CD14-positive monocyte (primary cell): ENCODE results near the gene WDFY3. TPM values are rescaled to one million over a fixed set of nuclear protein-coding genes. Genes with fewer than 3 reads are reported as not detected.
A peak's percentile ranks its signal among the peaks of the same experiment; 100 is the strongest.

ENCODE experiments used
- DNase-seq, 3 donors: peaks; one replicate each; pipeline ENCODE4 v3.0.0-alpha.2; 2011 to 2022
- H2AFZ ChIP-seq: 2 replicates; pipeline ENCODE4 v1.6.0; 2012; ENCODE audit warnings: mild to moderate bottlenecking, low read depth, low read length, inconsistent platforms; ENCODE audit not compliant: insufficient read depth, poor library complexity, severe bottlenecking
- H3K27ac ChIP-seq, 2 donors: 1 replicate in 1 of 2; 2 replicates in 1 of 2; pipeline ENCODE4 v1.5.1; 2012 to 2013; ENCODE audit warnings: low read length in 2 of 2, control low read depth in 1 of 2, inconsistent platforms in 1 of 2, low read depth in 1 of 2, mild to moderate bottlenecking in 1 of 2
- H3K27me3 ChIP-seq, 2 donors: one replicate each; pipeline versions ENCODE4 v1.6.0 to v1.6.1; 2011 to 2013; ENCODE audit warnings: low read length in 2 of 2; ENCODE audit not compliant: control insufficient read depth in 2 of 2, insufficient read depth in 2 of 2
- H3K36me3 ChIP-seq, 2 donors: replicated peaks in 1 of 2; 1 replicate in 1 of 2; 2 replicates in 1 of 2; pipeline versions ENCODE4 v1.5.1 to v1.6.1; 2012 to 2013; ENCODE audit warnings: low read length in 2 of 2, control low read depth in 1 of 2, inconsistent platforms in 1 of 2, mild to moderate bottlenecking in 1 of 2; ENCODE audit not compliant: insufficient read depth in 2 of 2, control insufficient read depth in 1 of 2
- H3K4me1 ChIP-seq, 2 donors: 1 replicate in 1 of 2; 2 replicates in 1 of 2; pipeline versions ENCODE4 v1.5.1 to v1.6.1; 2012 to 2013; ENCODE audit warnings: low read length in 2 of 2, control low read depth in 1 of 2, inconsistent platforms in 1 of 2, mild to moderate bottlenecking in 1 of 2, moderate library complexity in 1 of 2; ENCODE audit not compliant: insufficient read depth in 2 of 2, control insufficient read depth in 1 of 2
- H3K4me2 ChIP-seq: replicated peaks from 2 replicates; pipeline ENCODE3; 2012; ENCODE audit warnings: low read length, moderate library complexity, mild to moderate bottlenecking; ENCODE audit not compliant: poor library complexity, severe bottlenecking; ENCODE audit errors: extremely low read depth
- H3K4me3 ChIP-seq, 3 experiments: fragments of 200-600 bp in 1 of 3; sonication (generic) in 1 of 3; replicated peaks in 1 of 3; 1 replicate in 2 of 3; 2 replicates in 1 of 3; pipeline ENCODE4 v1.5.1; 2011 to 2013; ENCODE audit warnings: low read length in 3 of 3, mild to moderate bottlenecking in 3 of 3, control low read depth in 2 of 3, low read depth in 2 of 3, inconsistent platforms in 1 of 3, moderate library complexity in 1 of 3
- H3K79me2 ChIP-seq: 2 replicates; pipeline ENCODE4 v1.6.0; 2012; ENCODE audit warnings: mild to moderate bottlenecking, control low read depth, inconsistent platforms, low read length, moderate library complexity; ENCODE audit not compliant: insufficient read depth
- H3K9ac ChIP-seq: 2 replicates; pipeline ENCODE4 v1.6.0; 2017; ENCODE audit warnings: low read length, mild to moderate bottlenecking; ENCODE audit not compliant: insufficient read depth, poor library complexity, severe bottlenecking
- H3K9me3 ChIP-seq, 2 donors: replicated peaks in 1 of 2; 1 replicate in 1 of 2; 2 replicates in 1 of 2; pipeline versions ENCODE4 v1.5.1 to v1.6.1; 2012 to 2013; ENCODE audit warnings: low read length in 2 of 2, control low read depth in 1 of 2; ENCODE audit not compliant: control insufficient read depth in 1 of 2, insufficient read depth in 1 of 2
- H4K20me1 ChIP-seq: 2 replicates; pipeline ENCODE4 v1.6.0; 2012; ENCODE audit warnings: mild to moderate bottlenecking, low read length, control low read depth, moderate library complexity; ENCODE audit not compliant: insufficient read depth
- H3K27ac Mint-ChIP-seq, 7 donors: one replicate each; pipeline ENCODE4 v1.8.0; 2020; ENCODE audit warnings: mild to moderate bottlenecking in 7 of 7, mixed read lengths in 7 of 7, moderate library complexity in 6 of 7, inconsistent platforms in 2 of 7
- H3K27me3 Mint-ChIP-seq, 3 donors: one replicate each; pipeline ENCODE4 v1.8.0; 2021 to 2022; ENCODE audit warnings: low read depth in 3 of 3, mild to moderate bottlenecking in 3 of 3, mixed read lengths in 3 of 3, moderate library complexity in 3 of 3, inconsistent platforms in 1 of 3
- H3K36me3 Mint-ChIP-seq, 2 donors: one replicate each; pipeline ENCODE4 v1.8.0; 2020; ENCODE audit warnings: mixed read lengths in 2 of 2, inconsistent platforms in 1 of 2, mild to moderate bottlenecking in 1 of 2
- H3K4me1 Mint-ChIP-seq: one replicate; pipeline ENCODE4 v1.8.0; 2020; ENCODE audit warnings: mild to moderate bottlenecking, mixed read lengths
- H3K4me3 Mint-ChIP-seq, 2 donors: one replicate each; pipeline ENCODE4 v1.8.0; 2020; ENCODE audit warnings: mild to moderate bottlenecking in 2 of 2, mixed read lengths in 2 of 2, moderate library complexity in 1 of 2
- H3K9me3 Mint-ChIP-seq, 7 donors: one replicate each; pipeline ENCODE4 v1.8.0; 2020 to 2022; ENCODE audit warnings: mixed read lengths in 7 of 7, mild to moderate bottlenecking in 6 of 7, moderate library complexity in 6 of 7, inconsistent platforms in 2 of 7
- WGBS: methylation state at CpG from one replicate; pipeline ENCODE4 v1.1.5; 2013; ENCODE audit warnings: missing lambda C conversion rate; ENCODE audit not compliant: insufficient coverage; 5-methylcytosine and 5-hydroxymethylcytosine counted together
- intact Hi-C, 2 donors: fragments of 100-400 bp; cut with micrococcal nuclease; formaldehyde crosslinking; loops; one replicate each; pipeline versions ENCODE4 v1.15.0 to v1.15.1; 2023
- polyA plus RNA-seq, 3 donors: library from polyadenylated mRNA; depleted of rRNA in 1 of 3; unstranded in 2 of 3; stranded (reverse) in 1 of 3; fragments of 300-500 nt in 2 of 3; fragments of >200 nt in 1 of 3; fragmentation: Illumina TruSeq in 2 of 3; gene quantifications; 1 replicate in 2 of 3; 2 replicates in 1 of 3; pipeline ENCODE4 v1.2.3, GENCODE V29; 2012 to 2021
- TF ChIP-seq, protein P1 (sequence below): fragments of 200-600 bp; IDR thresholded peaks from one replicate; pipeline ENCODE4 v1.8.0; 2022; ENCODE audit warnings: antibody characterized with exemption, mild to moderate bottlenecking

Gene WDFY3
- polyA plus RNA-seq, 3 donors, result 5.6 to 35.5 (median 5.9) TPM

DNA sequence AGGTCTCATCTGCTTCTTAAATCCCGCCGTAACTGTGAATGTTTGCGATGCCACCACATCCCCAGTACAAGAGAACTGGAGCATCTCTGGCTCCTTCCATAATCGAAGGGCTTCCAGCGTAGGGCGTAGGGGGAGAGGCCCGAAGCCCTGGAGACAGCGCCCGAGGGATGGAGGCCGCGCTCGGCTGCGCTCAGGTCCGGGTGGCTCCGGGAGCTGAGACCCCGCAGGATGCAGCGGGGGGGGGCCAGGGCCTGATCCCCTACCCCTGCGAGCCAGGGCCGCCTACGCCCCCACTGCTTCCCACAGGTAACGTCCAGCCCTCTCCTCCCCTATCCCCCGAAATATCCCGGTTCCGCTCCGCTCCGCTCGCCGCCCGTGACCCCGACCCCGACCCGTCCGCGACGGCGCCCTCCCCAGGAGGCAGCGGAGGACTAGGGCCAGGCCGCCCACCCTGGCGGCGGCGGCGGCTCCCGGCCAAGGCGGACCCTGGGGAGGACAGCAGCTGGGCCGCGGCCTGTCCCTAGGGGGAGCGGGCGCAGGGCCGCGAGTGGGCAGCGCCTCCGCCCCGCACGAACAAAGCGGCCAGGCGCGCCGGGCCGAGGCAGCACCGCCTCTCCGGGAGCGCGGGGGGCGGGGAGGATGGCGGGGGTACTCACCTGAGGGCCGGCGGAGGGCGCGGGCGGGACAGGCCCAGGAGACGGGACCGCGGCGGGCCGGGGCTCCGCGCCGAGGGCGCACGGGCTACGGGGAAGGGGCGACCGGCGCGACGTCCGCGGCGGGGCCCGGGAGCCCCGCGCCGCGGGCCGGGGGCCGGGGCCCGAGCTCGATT, 723 bp downstream of the WDFY3 start:
- DNase-seq, result peak in 1 of 3 donors; percentile 27
- intact Hi-C loops, result no loop called here
- Mint-ChIP-seq H3K27ac (peak overlapping the region in 5 of 7 donors; percentile 2 to 87 (median 57)), H3K27me3 (peaks cover 4 to 8% (median 6%) of the 10 kb centered on the region in 3 donors), H3K4me3 (peak overlapping the region; percentile 91 to 99), H3K9me3 (no peaks in the 10 kb centered on the region), H3K4me1 (peaks cover 44% of the 10 kb centered on the region), H3K36me3 (peaks cover 0 to 9% of the 10 kb centered on the region in 2 donors)
- under 1% methylated on average over 92 of the region's 98 CpGs for whole genome bisulfite sequencing
- Histone ChIP-seq H3K27me3 (peaks cover 4 to 8% of the 10 kb centered on the region in 2 donors), H3K79me2 (peaks cover 53% of the 10 kb centered on the region), H3K9ac (peak overlapping the region; percentile 79), H3K9me3 (no peaks in the 10 kb centered on the region), H3K4me2 (peak overlapping the region; percentile 90), H3K4me3 (peak overlapping the region; percentile 84 to 93 (median 87)), H4K20me1 (peaks cover 52% of the 10 kb centered on the region), H3K4me1 (peaks cover 29 to 42% of the 10 kb centered on the region in 2 donors), H2AFZ (peak overlapping the region; percentile 81), H3K36me3 (no peaks in the 10 kb centered on the region), H3K27ac (peak overlapping the region in 1 of 2 donors; percentile 74)
- TF ChIP-seq, protein P1, sequence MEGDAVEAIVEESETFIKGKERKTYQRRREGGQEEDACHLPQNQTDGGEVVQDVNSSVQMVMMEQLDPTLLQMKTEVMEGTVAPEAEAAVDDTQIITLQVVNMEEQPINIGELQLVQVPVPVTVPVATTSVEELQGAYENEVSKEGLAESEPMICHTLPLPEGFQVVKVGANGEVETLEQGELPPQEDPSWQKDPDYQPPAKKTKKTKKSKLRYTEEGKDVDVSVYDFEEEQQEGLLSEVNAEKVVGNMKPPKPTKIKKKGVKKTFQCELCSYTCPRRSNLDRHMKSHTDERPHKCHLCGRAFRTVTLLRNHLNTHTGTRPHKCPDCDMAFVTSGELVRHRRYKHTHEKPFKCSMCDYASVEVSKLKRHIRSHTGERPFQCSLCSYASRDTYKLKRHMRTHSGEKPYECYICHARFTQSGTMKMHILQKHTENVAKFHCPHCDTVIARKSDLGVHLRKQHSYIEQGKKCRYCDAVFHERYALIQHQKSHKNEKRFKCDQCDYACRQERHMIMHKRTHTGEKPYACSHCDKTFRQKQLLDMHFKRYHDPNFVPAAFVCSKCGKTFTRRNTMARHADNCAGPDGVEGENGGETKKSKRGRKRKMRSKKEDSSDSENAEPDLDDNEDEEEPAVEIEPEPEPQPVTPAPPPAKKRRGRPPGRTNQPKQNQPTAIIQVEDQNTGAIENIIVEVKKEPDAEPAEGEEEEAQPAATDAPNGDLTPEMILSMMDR, result peak; percentile 12

DNA sequence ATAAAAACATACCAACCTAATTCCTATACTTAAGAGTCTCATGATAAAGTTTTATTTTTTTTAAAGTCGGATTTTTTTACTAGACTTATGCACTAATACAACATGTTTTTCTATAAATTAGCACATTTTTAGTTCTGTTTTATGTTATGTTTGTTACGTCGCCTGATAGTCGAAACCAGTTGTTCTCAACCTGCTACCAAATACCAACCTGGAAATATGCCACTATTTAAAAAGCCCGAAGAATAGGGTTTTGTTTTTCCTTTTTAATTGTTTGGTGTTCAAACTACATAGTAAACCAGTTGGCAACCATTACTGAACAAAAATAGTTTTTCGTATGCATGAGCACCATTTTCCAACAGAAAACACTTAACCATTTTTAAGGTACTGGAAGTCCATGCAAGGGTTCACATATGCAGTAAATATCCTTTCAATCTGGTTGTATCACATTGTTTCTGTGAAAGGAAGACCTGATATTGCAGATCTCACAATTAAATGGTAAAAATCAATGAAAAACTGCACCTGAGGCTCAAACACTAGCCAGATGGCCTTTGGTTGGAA, 1.4 kb downstream of the WDFY3 start:
- Histone ChIP-seq H3K9me3 (no peaks in the 10 kb centered on the region), H2AFZ (peak overlapping the region; percentile 81), H3K27me3 (peaks cover 4 to 8% of the 10 kb centered on the region in 2 donors), H3K4me1 (peaks cover 30 to 47% of the 10 kb centered on the region in 2 donors), H3K79me2 (peaks cover 60% of the 10 kb centered on the region), H4K20me1 (peaks cover 59% of the 10 kb centered on the region), H3K4me3 (peak overlapping the region; percentile 61 to 93 (median 87)), H3K9ac (peak overlapping the region; percentile 79), H3K4me2 (peak overlapping the region; percentile 90), H3K27ac (peak overlapping the region in 1 of 2 donors; percentile 74), H3K36me3 (no peaks in the 10 kb centered on the region)
- peak overlapping the region; percentile 84 to 91 for H3K4me3 Mint-ChIP-seq
- intact Hi-C loops, result no loop called here
- TF ChIP-seq, protein P1, result no peak
- peaks cover 0 to 9% of the 10 kb centered on the region in 2 donors for H3K36me3 Mint-ChIP-seq
- H3K27ac Mint-ChIP-seq, result peak overlapping the region in 5 of 7 donors; percentile 2 to 62 (median 30)
- no CpG with 5 or more reads among the region's 6 CpGs for WGBS
- DNase-seq, result no peak
- peaks cover 48% of the 10 kb centered on the region for H3K4me1 Mint-ChIP-seq
- H3K9me3 Mint-ChIP-seq, result no peaks in the 10 kb centered on the region
- H3K27me3 Mint-ChIP-seq, result peaks cover 3 to 8% (median 6%) of the 10 kb centered on the region in 3 donors
